Effector memory CD4-positive, alpha-beta T cell (primary cell): ENCODE data around the gene ROS1.
"Not testable (repeated sequence)": the region's sequence is repeated elsewhere in the genome, so short reads cannot be mapped to it uniquely, and the experiment has no call there.

Experiments
- DNase-seq, 3 donors: peaks; one replicate each; pipeline ENCODE4 v3.0.0-alpha.2; 2020
- H3K27ac ChIP-seq: 2 replicates; pipeline ENCODE4 v1.7.0; 2013; ENCODE audit warnings: mild to moderate bottlenecking, low read length, moderate library complexity; ENCODE audit not compliant: insufficient read depth, poor library complexity, severe bottlenecking
- H3K27me3 ChIP-seq: replicated peaks from 2 replicates; pipeline ENCODE4 v1.7.0; 2013; ENCODE audit warnings: mild to moderate bottlenecking, low read length; ENCODE audit not compliant: insufficient read depth, control insufficient read depth, poor library complexity, severe bottlenecking
- H3K36me3 ChIP-seq: 2 replicates; pipeline ENCODE4 v1.7.0; 2013; ENCODE audit warnings: mild to moderate bottlenecking, low read length, moderate library complexity; ENCODE audit not compliant: control insufficient read depth, insufficient read depth
- H3K4me1 ChIP-seq: 2 replicates; pipeline ENCODE4 v1.7.0; 2013; ENCODE audit warnings: low read length, mild to moderate bottlenecking; ENCODE audit not compliant: control insufficient read depth, insufficient read depth, poor library complexity, severe bottlenecking
- H3K4me3 ChIP-seq: 2 replicates; pipeline ENCODE4 v1.7.0; 2013; ENCODE audit warnings: low read length, low read depth, mild to moderate bottlenecking; ENCODE audit not compliant: insufficient read depth, poor library complexity, severe bottlenecking
- H3K9me3 ChIP-seq: 2 replicates; pipeline ENCODE4 v1.7.0; 2013; ENCODE audit warnings: mild to moderate bottlenecking, low read length, moderate library complexity; ENCODE audit not compliant: control insufficient read depth

Gene ROS1

GRCh38 chr6:117389227-117390057 lies 36.3 kb downstream of the ROS1 start:
- H3K4me3 ChIP-seq = no peak overlapping the region
- H3K9me3 ChIP-seq = no peaks in the 10 kb centered on the region
- no peaks in the 10 kb centered on the region for H3K27me3 ChIP-seq
- H3K27ac ChIP-seq = no peak overlapping the region
- no peaks in the 10 kb centered on the region for H3K4me1 ChIP-seq
- H3K36me3 ChIP-seq = no peaks in the 10 kb centered on the region
- no peak for DNase-seq

GRCh38 chr6:117387454-117387974 lies 38.2 kb downstream of the ROS1 start:
- DNase-seq = no peak
- Histone ChIP-seq H3K9me3 (no peaks in the 10 kb centered on the region), H3K4me3 (no peak overlapping the region), H3K27ac (no peak overlapping the region), H3K36me3 (no peaks in the 10 kb centered on the region), H3K4me1 (no peaks in the 10 kb centered on the region), H3K27me3 (no peaks in the 10 kb centered on the region)

- Histone ChIP-seq H3K4me3 (no peak overlapping the region), H3K36me3 (no peaks in the 10 kb centered on the region), H3K27me3 (no peaks in the 10 kb centered on the region), H3K27ac (no peak overlapping the region), H3K4me1 (no peaks in the 10 kb centered on the region), H3K9me3 (no peaks in the 10 kb centered on the region)
- DNase-seq = no peak
Measured at GRCh38 chr6:117384659-117385058, 41.1 kb downstream of the ROS1 start.

GRCh38 chr6:117381749-117382148 lies 44.0 kb downstream of the ROS1 start:
- Histone ChIP-seq H3K27me3 (no peaks in the 10 kb centered on the region), H3K9me3 (no peaks in the 10 kb centered on the region), H3K4me1 (no peaks in the 10 kb centered on the region), H3K27ac (no peak overlapping the region), H3K4me3 (no peak overlapping the region), H3K36me3 (no peaks in the 10 kb centered on the region)
- DNase-seq = no peak

GRCh38 chr6:117380298-117380697 lies 45.4 kb downstream of the ROS1 start:
- no peaks in the 10 kb centered on the region for H3K27me3 ChIP-seq
- H3K4me1 ChIP-seq = no peaks in the 10 kb centered on the region
- no peak overlapping the region for H3K27ac ChIP-seq
- H3K36me3 ChIP-seq = no peaks in the 10 kb centered on the region
- no peak overlapping the region for H3K4me3 ChIP-seq
- no peaks in the 10 kb centered on the region for H3K9me3 ChIP-seq
- no peak for DNase-seq

- Histone ChIP-seq H3K4me3 (no peak overlapping the region), H3K9me3 (no peaks in the 10 kb centered on the region), H3K27me3 (no peaks in the 10 kb centered on the region), H3K27ac (no peak overlapping the region), H3K4me1 (no peaks in the 10 kb centered on the region), H3K36me3 (no peaks in the 10 kb centered on the region)
- no peak for DNase-seq
Measured at GRCh38 chr6:117375446-117375845, 50.3 kb downstream of the ROS1 start.

- no peaks in the 10 kb centered on the region for H3K9me3 ChIP-seq
- no peaks in the 10 kb centered on the region for H3K4me1 ChIP-seq
- no peaks in the 10 kb centered on the region for H3K36me3 ChIP-seq
- H3K27me3 ChIP-seq = no peaks in the 10 kb centered on the region
- DNase-seq = no peak
- no peak overlapping the region for H3K27ac ChIP-seq
- no peak overlapping the region for H3K4me3 ChIP-seq
Measured at GRCh38 chr6:117373211-117373813, 52.4 kb downstream of the ROS1 start.

- H3K27me3 ChIP-seq, H3K4me1 ChIP-seq, H3K4me3 ChIP-seq, H3K36me3 ChIP-seq, H3K27ac ChIP-seq, H3K9me3 ChIP-seq, DNase-seq: not testable (repeated sequence)
Measured at GRCh38 chr6:117372289-117372688, 53.5 kb downstream of the ROS1 start.

GRCh38 chr6:117371492-117371891 lies 54.2 kb downstream of the ROS1 start:
- Histone ChIP-seq H3K27ac (no peak overlapping the region), H3K9me3 (no peaks in the 10 kb centered on the region), H3K36me3 (no peaks in the 10 kb centered on the region), H3K4me3 (no peak overlapping the region), H3K27me3 (no peaks in the 10 kb centered on the region), H3K4me1 (no peaks in the 10 kb centered on the region)
- no peak for DNase-seq

GRCh38 chr6:117359581-117359980 lies 66.2 kb downstream of the ROS1 start:
- Histone ChIP-seq H3K36me3 (no peaks in the 10 kb centered on the region), H3K27me3 (no peaks in the 10 kb centered on the region), H3K4me1 (no peaks in the 10 kb centered on the region), H3K9me3 (no peaks in the 10 kb centered on the region), H3K4me3 (no peak overlapping the region), H3K27ac (no peak overlapping the region)
- DNase-seq = no peak
